SU-DHL-6 (cell line): ENCODE measurements around the gene DYNC1H1.

ENCODE experiments used
- H2AFZ ChIP-seq: fragments of 200-600 bp; sonication (generic); 2 replicates; pipeline ENCODE4 v1.6.1; 2014; ENCODE audit warnings: low read depth, mild to moderate bottlenecking, moderate library complexity, mixed read lengths, antibody characterized with exemption, low read length; ENCODE audit not compliant: severe bottlenecking
- H3F3A ChIP-seq: fragments of 200-600 bp; shearing (Covaris generic); 2 replicates; pipeline ENCODE4 v1.6.0; 2016; ENCODE audit warnings: antibody characterized with exemption, mild to moderate bottlenecking; ENCODE audit not compliant: insufficient read depth
- H3K27ac ChIP-seq: fragments of 200-600 bp; sonication (generic); 2 replicates; pipeline ENCODE4 v1.5.1; 2016; ENCODE audit warnings: low read depth, mild to moderate bottlenecking, low read length, moderate library complexity, mixed read lengths
- H3K27me3 ChIP-seq: fragments of 200-600 bp; sonication (generic), shearing (Covaris generic); 2 replicates; pipeline ENCODE4 v1.6.0; 2014; ENCODE audit warnings: mild to moderate bottlenecking, low read length
- H3K36me3 ChIP-seq: fragments of 200-600 bp; sonication (generic); 2 replicates; pipeline ENCODE4 v1.6.1; 2014; ENCODE audit warnings: mild to moderate bottlenecking, low read length, mixed read lengths
- H3K4me2 ChIP-seq: fragments of 300-600, 200-600 bp; shearing (Covaris generic), sonication (generic); 2 replicates; pipeline ENCODE4 v1.6.0; 2014; ENCODE audit warnings: low read length, low read depth, mild to moderate bottlenecking; ENCODE audit not compliant: poor library complexity, severe bottlenecking
- H3K4me3 ChIP-seq: fragments of 200-600 bp; sonication (generic); 2 replicates; pipeline ENCODE4 v1.5.1; 2014; ENCODE audit warnings: antibody characterized with exemption, low read length, mild to moderate bottlenecking, mixed read lengths; ENCODE audit not compliant: insufficient read depth, poor library complexity, severe bottlenecking
- H3K79me2 ChIP-seq: fragments of 200-600 bp; sonication (generic); 2 replicates; pipeline ENCODE4 v1.6.1; 2014; ENCODE audit warnings: mild to moderate bottlenecking, low read length, moderate library complexity; ENCODE audit not compliant: insufficient read depth
- H3K9ac ChIP-seq: fragments of 200-600 bp; sonication (generic); 2 replicates; pipeline ENCODE4 v1.7.0; 2014; ENCODE audit warnings: mild to moderate bottlenecking, low read length
- H3K9me2 ChIP-seq: fragments of 200-600 bp; sonication (generic); replicated peaks from 2 replicates; pipeline ENCODE4 v1.6.1; 2014; ENCODE audit warnings: low read length; ENCODE audit not compliant: insufficient read depth
- H3K9me3 ChIP-seq: fragments of 200-600 bp; sonication (generic); 2 replicates; pipeline ENCODE4 v1.6.1; 2014; ENCODE audit warnings: low read length, mixed read lengths; ENCODE audit not compliant: insufficient read depth
- H4K20me1 ChIP-seq: fragments of 200-600 bp; sonication (generic); 2 replicates; pipeline ENCODE4 v1.6.1; 2014; ENCODE audit warnings: low read depth, mild to moderate bottlenecking, antibody characterized with exemption, low read length, moderate library complexity, mixed read lengths
- CTCF ChIP-seq: fragments of 200-600 bp; sonication (generic); IDR thresholded peaks from one replicate; pipeline ENCODE4 v1.5.1; 2017; ENCODE audit warnings: antibody characterized with exemption, mild to moderate bottlenecking, low read length, moderate library complexity; ENCODE audit not compliant: insufficient read depth, poor library complexity, severe bottlenecking
- EZH2phosphoT487 ChIP-seq: fragments of 200-600 bp; sonication (generic), shearing (Covaris generic); conservative IDR thresholded peaks from 2 replicates; pipeline ENCODE4 v1.6.1; 2018; ENCODE audit warnings: mild to moderate bottlenecking, antibody characterized with exemption, low read length, moderate library complexity, mixed read lengths

The DYNC1H1 gene

GRCh38 chr14:101922866-101923265, 41.5 kb upstream of the DYNC1H1 start:
- H3K79me2 ChIP-seq: no peaks in the 10 kb centered on the region
- TF ChIP-seq CTCF (no peak), EZH2phosphoT487 (no peak)
- H3K9me2 ChIP-seq: no peaks in the 10 kb centered on the region
- H3K27ac ChIP-seq: no peak overlapping the region
- no peak overlapping the region for H3K4me3 ChIP-seq
- H3K36me3 ChIP-seq: peaks cover 10% of the 10 kb centered on the region; the same call in 1 of the 2 replicates
- H3K9me3 ChIP-seq: no peaks in the 10 kb centered on the region
- H3F3A ChIP-seq: peaks cover 7% of the 10 kb centered on the region
- H3K27me3 ChIP-seq: no peaks in the 10 kb centered on the region
- no peak overlapping the region for H3K4me2 ChIP-seq
- no peaks in the 10 kb centered on the region for H4K20me1 ChIP-seq
- H3K9ac ChIP-seq: no peak overlapping the region
- H2AFZ ChIP-seq: no peak overlapping the region

- Histone ChIP-seq H2AFZ (no peak overlapping the region), H3K9me2 (no peaks in the 10 kb centered on the region), H3K4me3 (no peak overlapping the region), H3K4me2 (no peak overlapping the region), H3K27ac (no peak overlapping the region), H3K36me3 (peaks cover 10% of the 10 kb centered on the region; the same call in 1 of the 2 replicates), H3K27me3 (no peaks in the 10 kb centered on the region), H3K9ac (no peak overlapping the region), H3F3A (peaks cover 7% of the 10 kb centered on the region), H4K20me1 (no peaks in the 10 kb centered on the region), H3K9me3 (no peaks in the 10 kb centered on the region), H3K79me2 (no peaks in the 10 kb centered on the region)
- TF ChIP-seq CTCF (no peak), EZH2phosphoT487 (no peak)
Observed at GRCh38 chr14:101925152-101925551, 39.2 kb upstream of the DYNC1H1 start.

- Histone ChIP-seq H3K9me2 (no peaks in the 10 kb centered on the region), H3K4me3 (no peak overlapping the region), H3K4me2 (no peak overlapping the region), H3K27me3 (no peaks in the 10 kb centered on the region), H4K20me1 (no peaks in the 10 kb centered on the region), H2AFZ (no peak overlapping the region), H3F3A (peaks cover 7% of the 10 kb centered on the region), H3K9ac (no peak overlapping the region), H3K9me3 (no peaks in the 10 kb centered on the region), H3K27ac (no peak overlapping the region), H3K36me3 (peaks cover 10% of the 10 kb centered on the region; the same call in 1 of the 2 replicates), H3K79me2 (no peaks in the 10 kb centered on the region)
- TF ChIP-seq EZH2phosphoT487 (no peak), CTCF (no peak)
Observed at GRCh38 chr14:101926085-101926484, 38.3 kb upstream of the DYNC1H1 start.

GRCh38 chr14:101926620-101927019, 37.8 kb upstream of the DYNC1H1 start:
- no peak overlapping the region for H3K4me3 ChIP-seq
- H3K9me2 ChIP-seq: no peaks in the 10 kb centered on the region
- H3K36me3 ChIP-seq: peaks cover 8% of the 10 kb centered on the region; the same call in 1 of the 2 replicates
- no peak overlapping the region for H3K27ac ChIP-seq
- H3K9me3 ChIP-seq: no peaks in the 10 kb centered on the region
- H3K9ac ChIP-seq: no peak overlapping the region
- no peak overlapping the region for H3K4me2 ChIP-seq
- no peaks in the 10 kb centered on the region for H4K20me1 ChIP-seq
- H3K27me3 ChIP-seq: no peaks in the 10 kb centered on the region
- H3K79me2 ChIP-seq: no peaks in the 10 kb centered on the region
- no peak overlapping the region for H2AFZ ChIP-seq
- peaks cover 7% of the 10 kb centered on the region for H3F3A ChIP-seq
- TF ChIP-seq EZH2phosphoT487 (no peak), CTCF (no peak)
